ENCODE measurements around the gene WDFY2. TPM values are rescaled to one million over a fixed set of nuclear protein-coding genes. Genes with fewer than 3 reads are reported as not detected.

WDFY2 gene
- total and polyA plus RNA-seq, 8 donors, result 1.4 to 22.6 (median 10.4) TPM

DNA sequence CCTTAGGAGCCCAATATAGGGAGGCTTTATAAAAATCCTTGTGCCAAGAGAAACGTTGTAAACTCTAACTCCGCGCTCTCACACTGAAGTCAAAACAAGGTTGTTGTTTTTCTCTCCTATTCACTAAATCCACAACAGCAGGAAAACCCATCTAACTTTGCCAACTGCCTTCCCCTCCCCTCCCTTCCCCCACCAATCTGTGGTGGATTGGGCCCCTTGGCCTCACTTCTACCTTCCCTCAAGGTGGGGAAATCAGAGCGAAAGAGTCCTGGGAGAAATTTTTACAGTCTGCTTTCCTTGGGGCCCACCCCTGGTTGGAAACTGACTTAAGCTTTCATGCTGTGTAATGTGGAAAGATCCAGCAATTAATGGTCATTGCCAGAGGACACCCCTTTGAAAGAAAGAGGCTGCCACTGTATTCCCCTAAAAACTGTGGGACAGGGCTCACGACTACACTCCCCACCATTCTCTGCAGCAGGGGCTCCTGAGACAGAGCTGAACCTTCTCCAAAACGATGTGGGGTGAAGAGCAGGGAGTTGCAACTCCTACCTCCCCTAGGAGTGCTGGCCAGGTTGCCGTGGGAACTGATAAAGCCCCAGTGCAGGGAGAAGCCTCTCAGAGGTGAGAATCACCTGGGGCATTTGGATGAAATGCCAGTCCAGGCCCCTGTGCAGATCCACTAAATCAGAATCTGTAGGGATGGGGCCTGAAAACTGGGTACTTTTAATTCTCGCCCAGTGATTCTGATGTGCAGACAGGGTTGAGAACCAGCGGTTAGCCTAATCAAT lies 218.6 kb downstream of the WDFY2 start:
- 47 to 56% (median 50%) methylated on average over 9 of the region's 9 CpGs for WGBS, 5 donors
- Histone ChIP-seq H3K4me1 (peaks cover 26 to 53% (median 43%) of the 10 kb centered on the region in 4 donors), H3K4me3 (peak overlapping the region; percentile 50 to 88 (median 72)), H3K27ac (peak overlapping the region; percentile 98 to 100 (median 100)), H3K27me3 (no peaks in the 10 kb centered on the region), H3K9me3 (no peaks in the 10 kb centered on the region), H3K36me3 (peaks cover 4 to 7% (median 5%) of the 10 kb centered on the region in 4 donors)
- peak in 1 of 2 donors; percentile 62 for DNase-seq
- intact Hi-C loops (cut with DNase I; ENCODE audit: low total_unique reads), result no loop called here
- no peak for TF ChIP-seq EP300 (IDR thresholded peaks at IDR 0.05)
- TF ChIP-seq, protein P1, sequence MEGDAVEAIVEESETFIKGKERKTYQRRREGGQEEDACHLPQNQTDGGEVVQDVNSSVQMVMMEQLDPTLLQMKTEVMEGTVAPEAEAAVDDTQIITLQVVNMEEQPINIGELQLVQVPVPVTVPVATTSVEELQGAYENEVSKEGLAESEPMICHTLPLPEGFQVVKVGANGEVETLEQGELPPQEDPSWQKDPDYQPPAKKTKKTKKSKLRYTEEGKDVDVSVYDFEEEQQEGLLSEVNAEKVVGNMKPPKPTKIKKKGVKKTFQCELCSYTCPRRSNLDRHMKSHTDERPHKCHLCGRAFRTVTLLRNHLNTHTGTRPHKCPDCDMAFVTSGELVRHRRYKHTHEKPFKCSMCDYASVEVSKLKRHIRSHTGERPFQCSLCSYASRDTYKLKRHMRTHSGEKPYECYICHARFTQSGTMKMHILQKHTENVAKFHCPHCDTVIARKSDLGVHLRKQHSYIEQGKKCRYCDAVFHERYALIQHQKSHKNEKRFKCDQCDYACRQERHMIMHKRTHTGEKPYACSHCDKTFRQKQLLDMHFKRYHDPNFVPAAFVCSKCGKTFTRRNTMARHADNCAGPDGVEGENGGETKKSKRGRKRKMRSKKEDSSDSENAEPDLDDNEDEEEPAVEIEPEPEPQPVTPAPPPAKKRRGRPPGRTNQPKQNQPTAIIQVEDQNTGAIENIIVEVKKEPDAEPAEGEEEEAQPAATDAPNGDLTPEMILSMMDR (IDR thresholded peaks at IDR 0.05), result no peak
- TF ChIP-seq POLR2A (IDR thresholded peaks at IDR 0.05), result no peak
- no peak for TF ChIP-seq POLR2AphosphoS5 (IDR thresholded peaks at IDR 0.05)

DNA sequence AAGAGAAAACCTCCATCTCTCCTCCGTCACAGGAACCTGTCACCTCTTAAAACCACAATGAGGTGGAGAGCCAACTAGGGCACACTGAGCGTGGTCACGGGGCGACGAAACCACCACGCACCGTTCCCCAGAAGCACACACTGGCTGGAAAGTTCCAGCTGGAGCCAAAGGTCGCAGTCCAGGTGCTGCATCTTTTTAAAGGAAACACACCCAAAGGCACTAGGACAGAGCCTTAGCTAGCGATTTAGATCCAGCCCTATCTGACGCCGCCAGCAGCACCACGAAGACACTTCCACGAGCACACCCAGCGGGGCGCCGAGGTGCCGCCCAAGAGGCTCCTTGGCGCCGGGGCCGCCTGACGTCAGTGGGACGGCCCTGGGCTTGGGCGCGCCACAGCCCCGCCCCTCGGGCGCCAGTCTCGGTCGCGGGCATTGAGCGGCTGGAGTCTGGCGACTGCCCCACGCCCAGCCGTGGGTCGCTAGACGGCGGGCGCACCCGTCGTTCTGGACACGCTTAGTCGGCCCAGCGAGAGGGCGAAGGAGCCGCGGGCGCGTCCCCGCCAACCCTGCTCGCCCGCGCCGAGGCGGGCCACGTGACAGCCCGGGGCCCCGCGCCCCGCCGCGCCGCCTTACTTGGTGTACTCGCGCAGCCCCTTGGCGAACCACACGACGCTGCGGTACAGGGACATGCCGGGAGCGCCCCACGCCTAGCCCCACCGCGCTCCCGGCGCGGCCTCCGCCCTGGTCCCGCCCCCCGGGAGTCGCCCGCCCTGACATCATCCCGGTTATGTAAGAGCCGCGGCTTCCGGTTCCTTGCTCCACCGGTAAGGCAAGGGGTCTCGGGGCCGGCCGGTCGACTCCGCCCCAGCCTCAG lies 219.4 kb downstream of the WDFY2 start, which contains the start of gene DHRS12:
Gene DHRS12 (minus strand): TSS at position 742 of the 873 bp plus-strand sequence. CDS start 4,504 bp downstream, outside the sequence.
- no peaks in the 10 kb centered on the region for H3K9me3 ChIP-seq
- 0 to 2% (median 0%) methylated on average over 14 to 91 of the region's 91 CpGs for WGBS, 5 donors
- H3K27me3 ChIP-seq, result no peaks in the 10 kb centered on the region

DNA sequence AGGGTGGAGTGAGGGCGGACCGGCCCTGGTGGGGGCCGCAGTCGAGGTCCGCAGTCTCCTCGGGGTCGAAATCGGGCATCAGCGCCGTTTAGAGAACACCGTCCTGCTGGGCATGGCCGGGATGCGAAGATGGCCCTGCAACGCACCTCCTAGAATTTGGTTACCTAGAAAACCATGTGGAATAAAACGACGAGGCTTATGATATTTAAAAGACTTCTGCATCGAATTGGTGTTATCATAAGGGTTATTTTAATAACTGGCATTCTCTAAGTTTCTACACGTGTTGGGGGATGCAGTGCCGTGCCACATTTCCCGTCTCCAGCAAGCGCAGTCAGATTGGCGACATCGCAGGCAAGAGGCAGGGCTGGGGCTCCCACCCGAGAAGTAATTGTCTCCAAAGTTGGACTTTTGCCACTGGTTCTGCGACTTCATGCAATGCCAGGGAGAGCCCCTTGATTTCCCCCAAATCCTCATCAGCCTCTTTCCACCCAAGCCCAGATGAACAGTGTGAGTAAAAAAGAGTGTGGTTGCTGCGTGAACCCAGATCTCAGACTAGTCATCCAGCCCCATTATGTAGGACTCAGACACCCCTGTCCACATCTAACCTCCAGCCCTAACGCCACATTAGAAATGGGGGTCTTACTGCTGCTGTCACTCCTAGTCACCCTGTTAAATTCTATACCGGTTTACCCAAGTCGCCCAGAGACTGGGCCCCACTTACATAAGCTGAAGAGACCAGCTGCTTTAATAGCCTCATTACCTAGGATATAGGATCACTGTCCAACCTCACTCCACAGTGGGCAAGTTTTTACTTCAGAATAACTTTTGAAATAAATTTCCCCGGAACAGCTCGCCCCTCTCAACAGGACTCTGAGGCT lies 220.3 kb downstream of the WDFY2 start:
- Histone ChIP-seq H3K4me1 (peaks cover 26 to 53% (median 43%) of the 10 kb centered on the region in 4 donors), H3K9me3 (no peaks in the 10 kb centered on the region), H3K27ac (peak overlapping the region; percentile 98 to 100 (median 100)), H3K27me3 (no peaks in the 10 kb centered on the region), H3K4me3 (peak overlapping the region; percentile 50 to 88 (median 72)), H3K36me3 (no peaks in the 10 kb centered on the region)
- 14 to 20% (median 20%) methylated on average over 31 of the region's 31 CpGs for WGBS, 5 donors
- TF ChIP-seq, protein P1 (IDR thresholded peaks at IDR 0.05), result no peak
- TF ChIP-seq POLR2A (IDR thresholded peaks at IDR 0.05) (peak in 1 of 4 donors; percentile 77), POLR2AphosphoS5 (IDR thresholded peaks at IDR 0.05) (peak in 2 of 3 donors; percentile 70 to 85)
- peak; percentile 42 to 70 for DNase-seq
- intact Hi-C loops (cut with DNase I; ENCODE audit: low total_unique reads), result no loop called here

More for the DNA sequence above, 219.4 kb downstream of the WDFY2 start, which contains the start of gene DHRS12:
- peak within 1 kb of the TSS; percentile 50 to 88 (median 72) for H3K4me3 ChIP-seq
- intact Hi-C loops (cut with DNase I; ENCODE audit: low total_unique reads), result no loop called here
- peak; percentile 93 to 97 for DNase-seq
- peaks cover 26 to 53% (median 43%) of the 10 kb centered on the region in 4 donors for H3K4me1 ChIP-seq
- peak within 1 kb of the TSS; percentile 98 to 100 (median 100) for H3K27ac ChIP-seq
- TF ChIP-seq, protein P1 (IDR thresholded peaks at IDR 0.05), result no peak
- TF ChIP-seq POLR2A (IDR thresholded peaks at IDR 0.05) (peak in 2 of 4 donors; percentile 39 to 61), POLR2AphosphoS5 (IDR thresholded peaks at IDR 0.05) (peak; percentile 81 to 88 (median 88))
- peaks cover 3 to 6% (median 4%) of the 10 kb centered on the region in 4 donors for H3K36me3 ChIP-seq

Data from stomach (tissue), 9 donors.